ENCODE results near the gene TCF20.

The TCF20 gene

GRCh38 chr22:42296883-42297282 lies 26.4 kb upstream of the TCF20 start:
- Histone ChIP-seq H3K27ac (ENCODE audit: low read depth, low read length) (no peak overlapping the region), H3K9ac (ENCODE audit: low read length) (no peak overlapping the region), H3K27me3 (ENCODE audit: control insufficient read depth, insufficient read depth, low read length) (no peaks in the 10 kb centered on the region), H3K4me3 (ENCODE audit: low read length) (no peak overlapping the region), H3K36me3 (ENCODE audit: control insufficient read depth, insufficient read depth, low read length) (no peaks in the 10 kb centered on the region), H3K4me1 (ENCODE audit: control insufficient read depth, insufficient read depth, low read length) (no peaks in the 10 kb centered on the region)

- Histone ChIP-seq H3K9ac (ENCODE audit: low read length) (no peak overlapping the region), H3K4me1 (ENCODE audit: control insufficient read depth, insufficient read depth, low read length) (no peaks in the 10 kb centered on the region), H3K27me3 (ENCODE audit: control insufficient read depth, insufficient read depth, low read length) (no peaks in the 10 kb centered on the region), H3K4me3 (ENCODE audit: low read length) (no peak overlapping the region), H3K27ac (ENCODE audit: low read depth, low read length) (no peak overlapping the region), H3K36me3 (ENCODE audit: control insufficient read depth, insufficient read depth, low read length) (no peaks in the 10 kb centered on the region)
These were observed 26.0 kb upstream of the TCF20 start for GRCh38 chr22:42296381-42296853.

DNA sequence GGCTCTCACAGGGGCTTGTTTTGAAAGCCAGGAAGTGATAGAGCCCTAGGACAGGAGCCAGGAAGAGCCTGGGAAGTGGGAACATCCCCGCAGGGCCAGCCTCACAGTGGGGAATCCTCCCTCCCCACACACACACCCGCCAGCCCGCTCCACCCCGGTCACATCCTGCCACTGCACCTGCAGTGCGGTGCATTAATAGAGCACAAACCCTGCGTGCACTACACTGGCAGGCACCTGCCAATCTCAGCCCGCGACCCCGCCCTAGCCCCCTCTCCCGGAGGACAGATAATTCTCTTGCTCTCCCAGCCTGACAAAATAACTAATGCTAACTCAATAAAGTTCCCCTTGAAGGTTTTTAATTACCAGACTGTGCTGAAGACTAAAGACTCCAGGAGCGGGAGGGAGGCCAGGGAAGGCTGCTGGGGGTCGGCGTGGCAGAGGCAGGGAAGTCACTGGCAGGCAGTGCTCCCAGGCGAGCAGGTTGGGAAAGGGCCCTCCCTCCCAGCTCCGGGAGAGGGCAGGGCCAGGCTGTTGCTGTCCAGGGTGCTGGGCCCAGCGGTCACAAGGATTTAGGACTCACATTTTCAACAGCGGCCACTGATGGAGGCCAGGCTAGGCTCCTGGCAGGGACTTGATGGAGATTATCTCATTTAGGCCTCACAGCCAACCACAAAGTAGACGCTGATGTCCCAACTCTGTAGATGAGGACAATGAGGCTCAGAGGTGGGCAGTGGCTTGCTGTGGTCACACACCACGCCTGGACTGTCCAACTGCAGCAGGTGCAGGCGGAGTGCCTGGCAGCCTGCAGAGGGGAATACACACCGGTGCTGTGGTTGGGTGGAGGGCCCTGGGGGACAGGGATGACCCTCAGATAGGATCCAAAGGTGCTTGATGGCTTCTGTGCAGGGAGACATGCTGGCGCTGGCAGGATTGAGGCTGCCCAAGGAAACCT lies 23.9 kb upstream of the TCF20 start:
- H3K9ac ChIP-seq (ENCODE audit: low read length): no peak overlapping the region
- no peaks in the 10 kb centered on the region for H3K36me3 ChIP-seq (ENCODE audit: control insufficient read depth, insufficient read depth, low read length)
- no peaks in the 10 kb centered on the region for H3K4me1 ChIP-seq (ENCODE audit: control insufficient read depth, insufficient read depth, low read length)
- H3K27ac ChIP-seq (ENCODE audit: low read depth, low read length): no peak overlapping the region
- H3K4me3 ChIP-seq (ENCODE audit: low read length): no peak overlapping the region
- H3K27me3 ChIP-seq (ENCODE audit: control insufficient read depth, insufficient read depth, low read length): no peaks in the 10 kb centered on the region

- no peaks in the 10 kb centered on the region for H3K36me3 ChIP-seq (ENCODE audit: control insufficient read depth, insufficient read depth, low read length)
- no peak overlapping the region for H3K9ac ChIP-seq (ENCODE audit: low read length)
- no peak overlapping the region for H3K4me3 ChIP-seq (ENCODE audit: low read length)
- H3K27ac ChIP-seq (ENCODE audit: low read depth, low read length): no peak overlapping the region
- H3K27me3 ChIP-seq (ENCODE audit: control insufficient read depth, insufficient read depth, low read length): no peaks in the 10 kb centered on the region
- no peaks in the 10 kb centered on the region for H3K4me1 ChIP-seq (ENCODE audit: control insufficient read depth, insufficient read depth, low read length)
These were observed 22.5 kb upstream of the TCF20 start for GRCh38 chr22:42292732-42293520.

- Histone ChIP-seq H3K4me3 (ENCODE audit: low read length) (no peak overlapping the region), H3K9ac (ENCODE audit: low read length) (no peak overlapping the region), H3K36me3 (ENCODE audit: control insufficient read depth, insufficient read depth, low read length) (no peaks in the 10 kb centered on the region), H3K27ac (ENCODE audit: low read depth, low read length) (no peak overlapping the region), H3K4me1 (ENCODE audit: control insufficient read depth, insufficient read depth, low read length) (no peaks in the 10 kb centered on the region), H3K27me3 (ENCODE audit: control insufficient read depth, insufficient read depth, low read length) (no peaks in the 10 kb centered on the region)
These were observed 20.8 kb upstream of the TCF20 start for GRCh38 chr22:42291287-42291686.

- H3K27me3 ChIP-seq (ENCODE audit: control insufficient read depth, insufficient read depth, low read length): no peaks in the 10 kb centered on the region
- H3K9ac ChIP-seq (ENCODE audit: low read length): no peak overlapping the region
- H3K4me1 ChIP-seq (ENCODE audit: control insufficient read depth, insufficient read depth, low read length): no peaks in the 10 kb centered on the region
- no peaks in the 10 kb centered on the region for H3K36me3 ChIP-seq (ENCODE audit: control insufficient read depth, insufficient read depth, low read length)
- no peak overlapping the region for H3K27ac ChIP-seq (ENCODE audit: low read depth, low read length)
- H3K4me3 ChIP-seq (ENCODE audit: low read length): no peak overlapping the region
These were observed 19.5 kb upstream of the TCF20 start for GRCh38 chr22:42289671-42290541.

DNA sequence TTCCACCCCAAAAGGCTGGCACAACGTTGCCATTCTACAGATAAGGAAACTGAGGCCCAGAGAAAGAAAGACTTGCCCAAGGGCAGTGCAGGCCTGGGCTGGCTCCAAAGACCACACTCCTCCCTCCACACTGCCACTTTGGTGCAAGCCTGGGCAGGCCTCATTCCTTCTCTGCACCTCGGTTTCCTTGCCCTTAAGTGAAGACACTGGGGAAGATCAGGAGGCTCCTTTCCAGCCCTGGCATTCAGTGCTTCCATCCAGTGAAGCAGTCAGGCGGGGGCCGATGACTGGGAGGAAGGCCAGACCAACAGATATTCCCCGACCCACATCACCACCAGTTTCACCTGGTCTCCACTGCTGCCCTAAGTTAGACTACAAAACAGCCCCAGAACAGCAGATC lies 18.3 kb upstream of the TCF20 start:
- Histone ChIP-seq H3K36me3 (ENCODE audit: control insufficient read depth, insufficient read depth, low read length) (no peaks in the 10 kb centered on the region), H3K27me3 (ENCODE audit: control insufficient read depth, insufficient read depth, low read length) (no peaks in the 10 kb centered on the region), H3K9ac (ENCODE audit: low read length) (no peak overlapping the region), H3K27ac (ENCODE audit: low read depth, low read length) (no peak overlapping the region), H3K4me1 (ENCODE audit: control insufficient read depth, insufficient read depth, low read length) (no peaks in the 10 kb centered on the region), H3K4me3 (ENCODE audit: low read length) (no peak overlapping the region)

DNA sequence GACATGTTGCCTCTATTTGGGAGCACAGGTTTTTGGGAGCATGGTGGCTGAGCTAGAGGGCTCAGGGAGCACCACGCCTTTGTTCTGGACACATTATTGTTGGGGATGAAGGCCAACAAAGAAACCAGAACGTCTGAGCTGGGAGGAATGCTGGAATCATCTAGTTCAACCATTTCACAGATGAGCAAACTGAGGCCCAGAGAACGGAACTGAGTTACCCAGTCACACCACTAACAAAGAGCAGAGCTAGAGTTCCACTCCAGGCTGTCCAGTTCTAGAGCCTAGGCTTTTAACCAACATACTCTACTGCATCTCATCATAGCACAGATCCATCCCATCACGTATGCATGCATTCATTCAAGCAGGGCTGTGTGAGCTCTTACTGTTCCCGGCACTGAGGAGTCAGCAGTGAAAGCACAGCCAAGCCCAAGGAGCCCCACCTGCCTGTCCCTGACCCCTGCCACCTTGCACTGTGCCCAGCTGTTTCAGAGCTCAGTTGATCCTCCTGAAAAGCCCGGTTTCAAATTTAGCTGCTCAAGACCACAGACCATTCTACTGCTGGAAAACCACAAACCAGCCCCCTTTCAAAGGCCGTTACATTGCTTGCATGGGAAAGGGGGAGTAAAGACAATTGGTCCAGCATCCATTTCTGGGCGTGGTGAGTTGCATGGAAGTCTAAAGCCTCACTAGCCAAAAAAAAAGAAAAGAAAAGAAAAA lies 16.9 kb upstream of the TCF20 start:
- Histone ChIP-seq H3K36me3 (ENCODE audit: control insufficient read depth, insufficient read depth, low read length) (no peaks in the 10 kb centered on the region), H3K4me3 (ENCODE audit: low read length) (no peak overlapping the region), H3K4me1 (ENCODE audit: control insufficient read depth, insufficient read depth, low read length) (no peaks in the 10 kb centered on the region), H3K9ac (ENCODE audit: low read length) (no peak overlapping the region), H3K27ac (ENCODE audit: low read depth, low read length) (no peak overlapping the region), H3K27me3 (ENCODE audit: control insufficient read depth, insufficient read depth, low read length) (no peaks in the 10 kb centered on the region)

- Histone ChIP-seq H3K36me3 (ENCODE audit: control insufficient read depth, insufficient read depth, low read length) (no peaks in the 10 kb centered on the region), H3K27me3 (ENCODE audit: control insufficient read depth, insufficient read depth, low read length) (no peaks in the 10 kb centered on the region), H3K4me3 (ENCODE audit: low read length) (no peak overlapping the region), H3K27ac (ENCODE audit: low read depth, low read length) (no peak overlapping the region), H3K4me1 (ENCODE audit: control insufficient read depth, insufficient read depth, low read length) (no peaks in the 10 kb centered on the region), H3K9ac (ENCODE audit: low read length) (no peak overlapping the region)
These were observed 15.8 kb upstream of the TCF20 start for GRCh38 chr22:42286205-42286604.

- Histone ChIP-seq H3K27ac (ENCODE audit: low read depth, low read length) (no peak overlapping the region), H3K9ac (ENCODE audit: low read length) (no peak overlapping the region), H3K4me1 (ENCODE audit: control insufficient read depth, insufficient read depth, low read length) (no peaks in the 10 kb centered on the region), H3K27me3 (ENCODE audit: control insufficient read depth, insufficient read depth, low read length) (no peaks in the 10 kb centered on the region), H3K4me3 (ENCODE audit: low read length) (no peak overlapping the region), H3K36me3 (ENCODE audit: control insufficient read depth, insufficient read depth, low read length) (no peaks in the 10 kb centered on the region)
These were observed 15.2 kb upstream of the TCF20 start for GRCh38 chr22:42285604-42286003.

- no peaks in the 10 kb centered on the region for H3K27me3 ChIP-seq (ENCODE audit: control insufficient read depth, insufficient read depth, low read length)
- no peak overlapping the region for H3K9ac ChIP-seq (ENCODE audit: low read length)
- no peaks in the 10 kb centered on the region for H3K4me1 ChIP-seq (ENCODE audit: control insufficient read depth, insufficient read depth, low read length)
- H3K36me3 ChIP-seq (ENCODE audit: control insufficient read depth, insufficient read depth, low read length): no peaks in the 10 kb centered on the region
- no peak overlapping the region for H3K27ac ChIP-seq (ENCODE audit: low read depth, low read length)
- H3K4me3 ChIP-seq (ENCODE audit: low read length): no peak overlapping the region
These were observed 14.3 kb upstream of the TCF20 start for GRCh38 chr22:42284643-42285181.

Measured in rectal smooth muscle tissue (tissue), 1 donor.